ENCODE data around the gene KIF6. TPM values are rescaled to one million over a fixed set of nuclear protein-coding genes. Genes with fewer than 3 reads are reported as not detected.

KIF6 gene
- total and polyA plus RNA-seq, 2 of the 8 experiments (the other 6 are each of a cell fraction or from before 2014, with no cell fraction given), result 0.53 to 0.65 TPM

DNA sequence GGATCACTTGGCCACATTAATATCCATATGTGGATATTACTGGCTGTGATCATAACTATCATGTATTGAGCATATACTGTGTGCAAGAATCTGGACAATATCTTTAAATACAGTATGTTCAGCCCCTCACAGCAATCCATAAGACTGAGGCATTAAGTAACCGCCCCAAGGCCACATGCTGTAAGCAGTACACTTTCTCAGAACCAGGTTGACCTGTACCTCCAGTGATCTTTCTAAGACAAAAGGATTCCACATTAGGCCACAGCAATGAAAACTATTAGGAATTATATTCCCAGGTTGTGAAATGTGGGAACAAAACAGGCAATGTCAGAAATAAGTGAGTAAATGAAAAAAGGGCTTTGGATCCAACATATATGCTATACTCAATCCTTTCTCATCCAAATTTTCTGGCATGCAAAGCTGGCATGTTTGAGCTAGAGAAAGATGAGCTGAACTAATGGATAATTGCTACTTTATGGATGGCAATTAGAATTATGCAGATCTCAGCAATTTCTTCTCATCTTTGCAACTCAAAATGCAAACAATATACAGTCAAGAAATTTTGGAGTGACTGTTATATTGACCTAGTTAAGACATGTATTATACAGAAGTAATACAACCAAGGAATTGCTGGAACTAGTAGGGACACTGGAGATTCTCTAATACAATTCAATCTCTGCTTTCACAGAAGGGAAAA lies 86.9 kb downstream of the KIF6 start (continued):
- TF ChIP-seq RXRA (IDR thresholded peaks at IDR 0.05; ENCODE audit: insufficient read depth, low read depth, low read length) (no peak), PHF8 (conservative IDR thresholded peaks at IDR 0.05; ENCODE audit: low read depth, low read length) (no peak), ZNF274 (IDR thresholded peaks at IDR 0.05; ENCODE audit: borderline replicate concordance, extremely low read depth, low read length) (no peak), CTBP2 (IDR thresholded peaks at IDR 0.05; ENCODE audit: borderline replicate concordance, insufficient read depth, insufficient read length, low read length) (no peak)
- TF ChIP-seq, protein P1, sequence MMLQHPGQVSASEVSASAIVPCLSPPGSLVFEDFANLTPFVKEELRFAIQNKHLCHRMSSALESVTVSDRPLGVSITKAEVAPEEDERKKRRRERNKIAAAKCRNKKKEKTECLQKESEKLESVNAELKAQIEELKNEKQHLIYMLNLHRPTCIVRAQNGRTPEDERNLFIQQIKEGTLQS (IDR thresholded peaks at IDR 0.05; ENCODE audit: insufficient read depth, low read depth, low read length), result no peak
- TF ChIP-seq, protein P2, sequence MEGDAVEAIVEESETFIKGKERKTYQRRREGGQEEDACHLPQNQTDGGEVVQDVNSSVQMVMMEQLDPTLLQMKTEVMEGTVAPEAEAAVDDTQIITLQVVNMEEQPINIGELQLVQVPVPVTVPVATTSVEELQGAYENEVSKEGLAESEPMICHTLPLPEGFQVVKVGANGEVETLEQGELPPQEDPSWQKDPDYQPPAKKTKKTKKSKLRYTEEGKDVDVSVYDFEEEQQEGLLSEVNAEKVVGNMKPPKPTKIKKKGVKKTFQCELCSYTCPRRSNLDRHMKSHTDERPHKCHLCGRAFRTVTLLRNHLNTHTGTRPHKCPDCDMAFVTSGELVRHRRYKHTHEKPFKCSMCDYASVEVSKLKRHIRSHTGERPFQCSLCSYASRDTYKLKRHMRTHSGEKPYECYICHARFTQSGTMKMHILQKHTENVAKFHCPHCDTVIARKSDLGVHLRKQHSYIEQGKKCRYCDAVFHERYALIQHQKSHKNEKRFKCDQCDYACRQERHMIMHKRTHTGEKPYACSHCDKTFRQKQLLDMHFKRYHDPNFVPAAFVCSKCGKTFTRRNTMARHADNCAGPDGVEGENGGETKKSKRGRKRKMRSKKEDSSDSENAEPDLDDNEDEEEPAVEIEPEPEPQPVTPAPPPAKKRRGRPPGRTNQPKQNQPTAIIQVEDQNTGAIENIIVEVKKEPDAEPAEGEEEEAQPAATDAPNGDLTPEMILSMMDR (IDR thresholded peaks at IDR 0.05; ENCODE audit: control extremely low read depth in 1 of 3, insufficient read depth in 1 of 3, low read depth in 1 of 3, low read length in 3 of 3), result no peak

Data from H1 (cell line).